PC-9 (cell line): Measurements from ENCODE around the gene ADAMTS3. TPM values are rescaled to one million over a fixed set of nuclear protein-coding genes. Genes with fewer than 3 reads are reported as not detected.

Experiments
- BruUV-seq: library from RNA; stranded (reverse); fragments of 400-500 nt; replicated peaks from 2 replicates; lab custom pipeline; 2021; lab: Mats Ljungman, UMichigan
- CTCF ChIA-PET: fragments of 300-600 bp; sonication (Branson Sonifier 250); formaldehyde crosslinking; loops from one replicate; lab custom pipeline; 2022; ENCODE audit warnings: antibody characterized with exemption; lab: Charles Lee
- POLR2A ChIA-PET: fragments of 300-600 bp; sonication (Branson Sonifier 250); formaldehyde crosslinking; loops from one replicate; lab custom pipeline; 2022; ENCODE audit warnings: antibody characterized with exemption; ENCODE audit not compliant: unreplicated experiment; lab: Charles Lee
- DNase-seq, 2 experiments: peaks; one replicate each; pipeline versions ENCODE4 v3.0.0 to v3.0.0-alpha.2; 2015 to 2022; ENCODE audit warnings: mixed read lengths in 1 of 2
- H2AFZ ChIP-seq: fragments of 200-600 bp; sonication (generic); 2 replicates; pipeline ENCODE4 v1.8.1; 2017; ENCODE audit warnings: antibody characterized with exemption
- H3F3A ChIP-seq: fragments of 200-600 bp; sonication (generic); 2 replicates; pipeline ENCODE4 v1.8.1; 2017; ENCODE audit warnings: antibody characterized with exemption, mild to moderate bottlenecking, low read depth; ENCODE audit not compliant: insufficient read depth
- H3K27ac ChIP-seq: fragments of 200-600 bp; sonication (generic); 2 replicates; pipeline ENCODE4 v1.6.1; 2016; ENCODE audit warnings: mixed run types
- H3K27me3 ChIP-seq: fragments of 200-600 bp; sonication (generic); 2 replicates; pipeline ENCODE4 v1.6.1; 2016; ENCODE audit warnings: low read depth, mixed run types; ENCODE audit not compliant: insufficient read depth
- H3K36me3 ChIP-seq: fragments of 200-600 bp; sonication (generic); 2 replicates; pipeline ENCODE4 v1.6.1; 2016; ENCODE audit warnings: low read depth, mixed run types
- H3K4me1 ChIP-seq: fragments of 200-600 bp; sonication (generic); replicated peaks from 2 replicates; pipeline ENCODE4 v1.6.1; 2016; ENCODE audit warnings: mixed run types; ENCODE audit not compliant: insufficient read depth
- H3K4me2 ChIP-seq: fragments of 200-600 bp; sonication (generic); 2 replicates; pipeline ENCODE4 v1.6.1; 2017; ENCODE audit warnings: mixed run types
- H3K4me3 ChIP-seq: fragments of 200-600 bp; sonication (generic); 2 replicates; pipeline ENCODE4 v1.6.1; 2016; ENCODE audit warnings: mixed run types
- H3K79me2 ChIP-seq: fragments of 200-600 bp; sonication (generic); 2 replicates; pipeline ENCODE4 v1.6.1; 2017; ENCODE audit warnings: low read depth, mixed run types
- H3K9me2 ChIP-seq: fragments of 200-600 bp; sonication (generic); 2 replicates; pipeline ENCODE4 v1.8.1; 2017; ENCODE audit warnings: mild to moderate bottlenecking; ENCODE audit not compliant: insufficient read depth
- H3K9me3 ChIP-seq: fragments of 200-600 bp; sonication (generic); 2 replicates; pipeline ENCODE4 v1.8.1; 2016; ENCODE audit warnings: low read depth; ENCODE audit not compliant: insufficient read depth
- H4K20me1 ChIP-seq: fragments of 200-600 bp; sonication (generic); 2 replicates; pipeline ENCODE4 v1.8.1; 2017; ENCODE audit not compliant: insufficient read depth
- EZH2 ChIP-seq: fragments of 200-600 bp; sonication (generic); IDR thresholded peaks from 2 replicates; pipeline ENCODE4 v1.8.0; 2017; ENCODE audit warnings: antibody characterized with exemption, low read depth
- intact Hi-C: fragments of 100-400 bp; cut with micrococcal nuclease; formaldehyde crosslinking; loops from one replicate; pipeline ENCODE4 v1.10.0; 2022; ENCODE audit not compliant: unreplicated experiment
- total RNA-seq: library from RNA; stranded (reverse); gene quantifications from 2 replicates; pipeline ENCODE4 v1.2.3, GENCODE V29; 2021
- TF ChIP-seq, protein P1 (sequence below): fragments of 200-600 bp; sonication (generic); conservative IDR thresholded peaks from 2 replicates; pipeline ENCODE4 v1.6.1; 2017; ENCODE audit warnings: mixed run types, antibody characterized with exemption, mild to moderate bottlenecking, moderate library complexity

The ADAMTS3 gene
- total RNA-seq, 1 experiment from 2014 or later, result 0.76 TPM

DNA sequence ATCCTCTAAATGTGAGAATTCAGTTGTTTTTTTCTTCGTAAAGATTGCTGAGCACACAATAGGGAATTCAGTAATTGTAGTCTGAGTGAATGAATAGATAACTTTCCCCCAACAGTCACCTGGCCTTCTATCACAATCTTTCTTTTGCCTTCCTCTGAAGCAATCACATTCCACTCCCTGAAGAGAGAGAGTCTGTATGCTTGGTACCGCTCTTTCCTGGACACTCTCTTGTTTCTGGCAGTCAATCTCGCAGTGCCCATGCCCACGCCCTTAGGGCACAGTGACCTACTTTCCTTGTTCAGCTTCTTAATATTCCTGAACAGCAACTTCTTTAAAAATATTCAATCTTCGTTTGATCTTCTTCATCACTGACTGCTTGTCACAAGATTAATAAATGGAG, 255.9 kb downstream of the ADAMTS3 start:
- ChIA-PET CTCF (no interaction called here), POLR2A (no interaction called here)
- no peak overlapping the region for H3K27ac ChIP-seq
- H3K9me3 ChIP-seq, result no peaks in the 10 kb centered on the region
- no peak for TF ChIP-seq EZH2
- TF ChIP-seq, protein P1, sequence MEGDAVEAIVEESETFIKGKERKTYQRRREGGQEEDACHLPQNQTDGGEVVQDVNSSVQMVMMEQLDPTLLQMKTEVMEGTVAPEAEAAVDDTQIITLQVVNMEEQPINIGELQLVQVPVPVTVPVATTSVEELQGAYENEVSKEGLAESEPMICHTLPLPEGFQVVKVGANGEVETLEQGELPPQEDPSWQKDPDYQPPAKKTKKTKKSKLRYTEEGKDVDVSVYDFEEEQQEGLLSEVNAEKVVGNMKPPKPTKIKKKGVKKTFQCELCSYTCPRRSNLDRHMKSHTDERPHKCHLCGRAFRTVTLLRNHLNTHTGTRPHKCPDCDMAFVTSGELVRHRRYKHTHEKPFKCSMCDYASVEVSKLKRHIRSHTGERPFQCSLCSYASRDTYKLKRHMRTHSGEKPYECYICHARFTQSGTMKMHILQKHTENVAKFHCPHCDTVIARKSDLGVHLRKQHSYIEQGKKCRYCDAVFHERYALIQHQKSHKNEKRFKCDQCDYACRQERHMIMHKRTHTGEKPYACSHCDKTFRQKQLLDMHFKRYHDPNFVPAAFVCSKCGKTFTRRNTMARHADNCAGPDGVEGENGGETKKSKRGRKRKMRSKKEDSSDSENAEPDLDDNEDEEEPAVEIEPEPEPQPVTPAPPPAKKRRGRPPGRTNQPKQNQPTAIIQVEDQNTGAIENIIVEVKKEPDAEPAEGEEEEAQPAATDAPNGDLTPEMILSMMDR, result no peak
- no peak overlapping the region for H3K4me2 ChIP-seq
- DNase-seq, result peak in 1 of 2 experiments; percentile 19
- H4K20me1 ChIP-seq, result no peaks in the 10 kb centered on the region
- no peaks in the 10 kb centered on the region for H3K9me2 ChIP-seq
- H3K27me3 ChIP-seq, result no peaks in the 10 kb centered on the region
- H2AFZ ChIP-seq, result no peak overlapping the region
- H3K4me1 ChIP-seq, result peaks cover 20% of the 10 kb centered on the region; the same call in 1 of the 2 replicates
- H3K79me2 ChIP-seq, result no peaks in the 10 kb centered on the region
- BruUV-seq, result no TSS peak
- H3K4me3 ChIP-seq, result no peak overlapping the region
- H3K36me3 ChIP-seq, result no peaks in the 10 kb centered on the region
- H3F3A ChIP-seq, result 0 out of 2 replicates have a peak, but pooled peaks cover 3% of the 10 kb centered on the region
- intact Hi-C loops, result no loop called here

DNA sequence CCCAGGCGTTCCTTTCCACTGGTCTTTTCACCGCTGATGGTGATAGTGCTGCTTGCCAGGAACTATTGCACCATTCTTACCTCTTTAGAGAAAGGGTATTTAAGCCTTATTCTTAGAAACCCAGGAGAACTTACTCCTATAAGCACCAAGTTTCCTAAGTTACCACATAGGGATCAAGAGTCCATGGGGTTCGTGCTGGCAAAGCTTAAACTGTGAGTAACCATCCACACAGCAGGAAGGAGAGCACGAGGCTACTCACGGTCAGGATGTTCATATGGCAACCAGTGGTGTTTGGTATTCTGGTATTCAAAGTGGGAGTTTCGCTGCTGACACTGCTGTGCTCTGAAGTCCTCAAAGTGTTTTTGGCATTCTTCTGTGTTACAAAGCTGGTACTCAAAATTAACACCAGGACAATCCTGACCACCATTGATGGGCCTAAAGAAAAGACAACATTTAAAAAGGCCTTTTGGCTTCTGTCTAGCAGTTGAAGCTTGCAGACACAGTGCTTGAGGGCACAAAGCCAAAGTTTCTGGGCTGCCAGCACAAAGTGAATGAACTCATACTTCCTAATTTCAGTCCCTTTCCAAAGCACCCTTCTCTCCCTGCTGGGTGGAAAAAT, 256.9 kb downstream of the ADAMTS3 start:
- Histone ChIP-seq H3K27ac (peak overlapping the region; percentile 44; the same call in 1 of the 2 replicates), H2AFZ (no peak overlapping the region), H3K9me3 (no peaks in the 10 kb centered on the region), H3K36me3 (no peaks in the 10 kb centered on the region), H3K4me3 (no peak overlapping the region), H3K4me2 (peak overlapping the region; percentile 40), H3F3A (0 out of 2 replicates have a peak, but pooled peaks cover 3% of the 10 kb centered on the region), H3K4me1 (peaks cover 20% of the 10 kb centered on the region; the same call in 1 of the 2 replicates), H3K27me3 (no peaks in the 10 kb centered on the region), H3K9me2 (no peaks in the 10 kb centered on the region), H4K20me1 (no peaks in the 10 kb centered on the region), H3K79me2 (no peaks in the 10 kb centered on the region)
- BruUV-seq, result no TSS peak
- DNase-seq, result peak; percentile 50 to 83
- intact Hi-C loops, result no loop called here
- no peak for TF ChIP-seq EZH2
- TF ChIP-seq, protein P1, result no peak
- ChIA-PET CTCF (no interaction called here), POLR2A (interaction anchor here (0.7 kb wide), 1 partner anchor 1918 kb away, joined by 3 read pairs; no protein-coding TSS in a partner anchor)

DNA sequence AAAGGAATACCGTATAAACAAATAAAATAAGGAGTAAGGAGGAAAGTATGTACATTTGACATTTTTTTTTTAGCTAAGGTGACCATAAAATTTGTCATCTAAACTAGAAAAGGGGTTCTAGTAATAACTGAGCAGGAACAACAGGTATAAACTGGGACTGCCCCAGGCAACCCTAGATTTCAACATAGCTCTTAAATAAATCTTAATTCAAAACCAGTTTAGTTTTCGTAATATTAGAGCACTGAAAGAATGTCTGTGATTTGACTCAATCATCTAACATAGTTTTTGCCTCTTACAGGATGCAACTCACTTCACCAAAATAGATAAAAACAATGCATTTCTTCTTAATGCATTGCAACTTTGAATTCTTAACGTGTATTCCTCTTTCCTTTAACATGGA, 257.7 kb downstream of the ADAMTS3 start:
- peak; percentile 5 to 77 for DNase-seq
- no TSS peak for BruUV-seq
- H3K9me3 ChIP-seq, result no peaks in the 10 kb centered on the region

More for the DNA sequence above, 257.7 kb downstream of the ADAMTS3 start:
- peaks cover 20% of the 10 kb centered on the region; the same call in 1 of the 2 replicates for H3K4me1 ChIP-seq
- H4K20me1 ChIP-seq, result no peaks in the 10 kb centered on the region
- H3K27ac ChIP-seq, result peak overlapping the region; percentile 44; the same call in 1 of the 2 replicates
- no peak overlapping the region for H3K4me3 ChIP-seq
- no peaks in the 10 kb centered on the region for H3K36me3 ChIP-seq
- TF ChIP-seq, protein P1, result no peak
- no peak for TF ChIP-seq EZH2
- H3K79me2 ChIP-seq, result no peaks in the 10 kb centered on the region
- H3K9me2 ChIP-seq, result no peaks in the 10 kb centered on the region
- POLR2A ChIA-PET, result no interaction called here
- CTCF ChIA-PET, result no interaction called here
- intact Hi-C loops, result no loop called here
- H3K4me2 ChIP-seq, result peak overlapping the region; percentile 40; the same call in 1 of the 2 replicates
- H2AFZ ChIP-seq, result no peak overlapping the region
- no peaks in the 10 kb centered on the region for H3K27me3 ChIP-seq
- H3F3A ChIP-seq, result 0 out of 2 replicates have a peak, but pooled peaks cover 3% of the 10 kb centered on the region
